PFSK-1 (cell line): Measurements from ENCODE around the gene ZNF513.

Experiments used
- POLR2AphosphoS5 ChIP-seq: IDR thresholded peaks from 2 replicates; pipeline ENCODE4 v1.6.1; 2012; ENCODE audit warnings: low read depth, mild to moderate bottlenecking, control low read depth, low read length, moderate library complexity
- REST ChIP-seq, 2 experiments: IDR thresholded peaks; 2 replicates each; pipeline versions ENCODE4 v1.6.1 to v1.8.0; 2011 to 2012; ENCODE audit warnings: low read depth in 2 of 2, low read length in 2 of 2, control low read depth in 1 of 2, inconsistent platforms in 1 of 2, mild to moderate bottlenecking in 1 of 2, moderate library complexity in 1 of 2; ENCODE audit not compliant: insufficient read depth in 1 of 2
- SIN3A ChIP-seq: IDR thresholded peaks from 2 replicates; pipeline ENCODE4 v1.6.1; 2012; ENCODE audit warnings: mild to moderate bottlenecking, low read length, moderate library complexity, borderline replicate concordance; ENCODE audit not compliant: insufficient read depth
- TAF1 ChIP-seq: IDR thresholded peaks from 2 replicates; pipeline ENCODE4 v1.6.1; 2012; ENCODE audit warnings: low read length, control low read depth, borderline replicate concordance; ENCODE audit not compliant: insufficient read depth

DNA sequence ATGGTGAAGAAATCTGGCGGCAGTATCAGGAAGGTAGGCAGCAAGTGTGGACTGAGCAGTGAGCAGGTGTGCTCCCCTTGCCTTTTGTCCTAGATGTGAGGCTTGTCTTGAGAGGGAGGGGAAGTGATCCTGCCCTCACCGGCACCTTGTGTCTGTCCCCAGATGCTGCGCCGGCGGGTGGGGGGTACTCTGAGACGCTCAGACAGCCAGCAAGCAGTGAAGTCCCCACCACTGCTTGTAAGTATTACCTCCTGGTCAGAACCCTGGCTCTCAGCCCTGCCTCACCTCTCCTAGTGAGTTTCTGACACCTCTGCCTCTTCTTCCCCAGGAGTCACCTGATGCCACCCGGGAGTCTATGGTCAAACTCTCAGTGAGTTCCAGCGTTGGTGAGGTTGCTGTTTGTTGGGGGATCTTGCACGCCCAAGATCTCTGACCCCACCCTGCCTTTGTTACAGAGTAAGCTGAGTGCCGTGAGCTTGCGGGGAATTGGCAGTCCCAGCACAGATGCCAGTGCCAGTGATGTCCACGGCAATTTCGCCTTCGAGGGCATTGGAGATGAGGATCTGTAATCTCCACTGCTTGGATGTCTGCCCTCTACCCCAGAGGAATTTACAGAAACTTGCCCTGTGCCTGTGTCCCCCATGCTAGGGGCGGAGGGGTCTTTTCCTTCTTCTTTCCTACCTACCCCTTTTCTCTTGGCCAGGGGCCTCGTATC lies 4.2 kb downstream of the ZNF513 start:
- 0 out of 2 replicates have a peak, but pooled peaks have one; percentile 2 for TF ChIP-seq POLR2AphosphoS5
- no peak for TF ChIP-seq TAF1
- TF ChIP-seq REST (IDR thresholded peaks at IDR 0.05; ENCODE audit: insufficient read depth in 1 of 2, low read depth in 2 of 2, low read length in 2 of 2): no peak
- no peak for TF ChIP-seq SIN3A
